Measurements from ENCODE around the gene STK31.
"Not testable (repeated sequence)": the region's sequence is repeated elsewhere in the genome, so short reads cannot be mapped to it uniquely, and the experiment has no call there.

STK31 gene

GRCh38 chr7:23721456-23721855 is 11.4 kb downstream of the STK31 start:
- H3K36me3 ChIP-seq (ENCODE audit: low read depth) = no peaks in the 10 kb centered on the region
- ATAC-seq (ENCODE audit: low read depth) (no peak), DNase-seq (ENCODE audit: low spot score) (no peak)
- TF ChIP-seq CTCF (IDR thresholded peaks at IDR 0.05; ENCODE audit: poor library complexity, severe bottlenecking) = no peak
- H3K27ac ChIP-seq (ENCODE audit: poor library complexity, severe bottlenecking) = no peak overlapping the region
- H3K9me3 ChIP-seq (ENCODE audit: severe bottlenecking) = no peaks in the 10 kb centered on the region
- no peaks in the 10 kb centered on the region for H3K27me3 ChIP-seq (ENCODE audit: insufficient read depth, poor library complexity, severe bottlenecking)
- no peaks in the 10 kb centered on the region for H3K4me1 ChIP-seq (ENCODE audit: insufficient read depth, poor library complexity, severe bottlenecking)
- no peak overlapping the region for H3K4me3 ChIP-seq (ENCODE audit: severe bottlenecking)

GRCh38 chr7:23722587-23723216 is 12.7 kb downstream of the STK31 start:
- not testable (repeated sequence) for H3K27me3 ChIP-seq (ENCODE audit: insufficient read depth, poor library complexity, severe bottlenecking); H3K4me1 ChIP-seq (ENCODE audit: insufficient read depth, poor library complexity, severe bottlenecking); H3K9me3 ChIP-seq (ENCODE audit: severe bottlenecking); H3K36me3 ChIP-seq (ENCODE audit: low read depth); DNase-seq (ENCODE audit: low spot score); H3K4me3 ChIP-seq (ENCODE audit: severe bottlenecking); ATAC-seq (ENCODE audit: low read depth); H3K27ac ChIP-seq (ENCODE audit: poor library complexity, severe bottlenecking)

DNA sequence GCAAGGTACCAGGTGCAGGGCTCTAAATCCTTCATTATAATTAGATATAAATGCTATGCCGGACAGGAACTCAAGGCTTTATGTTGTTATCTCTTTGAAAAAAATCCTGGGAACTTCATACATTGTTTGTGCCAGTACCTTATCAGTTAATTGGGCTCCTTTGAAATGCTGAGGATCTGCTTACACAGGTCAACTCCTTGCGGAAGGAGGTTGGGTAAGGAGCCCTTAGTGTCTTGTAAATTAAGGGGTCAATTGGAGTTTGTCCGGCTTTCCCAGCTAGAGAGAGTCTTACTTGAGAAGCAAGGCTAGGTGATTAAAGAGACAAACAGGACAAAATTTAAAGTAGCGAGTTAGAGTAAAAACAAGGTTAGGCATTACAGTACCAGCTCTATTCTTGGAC is 14.1 kb downstream of the STK31 start:
- not testable (repeated sequence) for H3K36me3 ChIP-seq (ENCODE audit: low read depth)

DNA sequence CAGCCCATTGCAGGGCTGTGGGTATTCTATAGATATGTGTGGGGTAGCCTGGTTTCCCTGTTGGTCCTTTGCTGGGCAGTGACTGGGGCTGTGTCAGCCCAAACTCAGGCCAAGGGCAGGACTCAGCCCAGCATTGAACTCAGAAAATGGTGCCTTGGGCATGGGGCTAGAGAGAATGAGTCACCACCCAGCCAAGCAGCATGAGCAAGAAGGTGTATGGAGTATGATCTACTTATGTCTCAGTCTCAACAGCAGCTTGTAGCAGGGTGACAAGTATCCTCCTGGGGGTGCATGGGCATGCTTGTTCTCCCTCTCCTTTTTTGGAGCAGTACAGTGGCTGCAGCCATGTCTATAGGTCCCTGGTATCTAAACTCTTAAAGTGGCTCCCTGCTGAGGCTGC is 32.0 kb downstream of the STK31 start:
- Histone ChIP-seq H3K4me3 (ENCODE audit: severe bottlenecking) (no peak overlapping the region), H3K27ac (ENCODE audit: poor library complexity, severe bottlenecking) (no peak overlapping the region), H3K9me3 (ENCODE audit: severe bottlenecking) (peaks cover 6% of the 10 kb centered on the region), H3K27me3 (ENCODE audit: insufficient read depth, poor library complexity, severe bottlenecking) (no peaks in the 10 kb centered on the region), H3K36me3 (ENCODE audit: low read depth) (no peaks in the 10 kb centered on the region), H3K4me1 (ENCODE audit: insufficient read depth, poor library complexity, severe bottlenecking) (no peaks in the 10 kb centered on the region)
- no peak for ATAC-seq (ENCODE audit: low read depth)
- no peak for DNase-seq (ENCODE audit: low spot score)
- no peak for TF ChIP-seq CTCF (IDR thresholded peaks at IDR 0.05; ENCODE audit: poor library complexity, severe bottlenecking)

More for the DNA sequence above, 14.1 kb downstream of the STK31 start:
- H3K27ac ChIP-seq (ENCODE audit: poor library complexity, severe bottlenecking); H3K4me1 ChIP-seq (ENCODE audit: insufficient read depth, poor library complexity, severe bottlenecking); DNase-seq (ENCODE audit: low spot score); H3K9me3 ChIP-seq (ENCODE audit: severe bottlenecking); H3K4me3 ChIP-seq (ENCODE audit: severe bottlenecking); ATAC-seq (ENCODE audit: low read depth); H3K27me3 ChIP-seq (ENCODE audit: insufficient read depth, poor library complexity, severe bottlenecking): not testable (repeated sequence)

DNA sequence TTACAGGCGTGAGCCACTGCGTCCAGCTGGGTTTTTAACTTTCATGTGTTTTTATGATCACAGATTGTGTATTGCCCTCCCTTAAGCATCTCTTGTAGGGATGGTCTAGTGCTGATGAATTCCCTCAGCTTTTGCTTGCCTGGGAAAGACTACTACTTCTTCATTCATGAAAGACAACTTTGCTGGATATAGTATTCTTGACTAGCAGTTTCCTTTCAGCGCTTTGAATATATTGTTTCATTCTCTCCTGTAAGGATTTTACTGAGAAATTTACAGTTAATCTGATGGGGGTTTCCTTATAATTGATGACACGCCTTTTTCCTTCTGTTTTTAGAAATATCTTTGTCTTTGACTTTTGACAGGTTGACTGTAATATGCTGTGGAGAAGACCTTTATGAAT is 33.2 kb downstream of the STK31 start:
- Histone ChIP-seq H3K27me3 (ENCODE audit: insufficient read depth, poor library complexity, severe bottlenecking) (no peaks in the 10 kb centered on the region), H3K4me1 (ENCODE audit: insufficient read depth, poor library complexity, severe bottlenecking) (no peaks in the 10 kb centered on the region), H3K27ac (ENCODE audit: poor library complexity, severe bottlenecking) (no peak overlapping the region), H3K36me3 (ENCODE audit: low read depth) (no peaks in the 10 kb centered on the region), H3K9me3 (ENCODE audit: severe bottlenecking) (peaks cover 6% of the 10 kb centered on the region), H3K4me3 (ENCODE audit: severe bottlenecking) (no peak overlapping the region)
- ATAC-seq (ENCODE audit: low read depth) (no peak), DNase-seq (ENCODE audit: low spot score) (no peak)
- no peak for TF ChIP-seq CTCF (IDR thresholded peaks at IDR 0.05; ENCODE audit: poor library complexity, severe bottlenecking)

DNA sequence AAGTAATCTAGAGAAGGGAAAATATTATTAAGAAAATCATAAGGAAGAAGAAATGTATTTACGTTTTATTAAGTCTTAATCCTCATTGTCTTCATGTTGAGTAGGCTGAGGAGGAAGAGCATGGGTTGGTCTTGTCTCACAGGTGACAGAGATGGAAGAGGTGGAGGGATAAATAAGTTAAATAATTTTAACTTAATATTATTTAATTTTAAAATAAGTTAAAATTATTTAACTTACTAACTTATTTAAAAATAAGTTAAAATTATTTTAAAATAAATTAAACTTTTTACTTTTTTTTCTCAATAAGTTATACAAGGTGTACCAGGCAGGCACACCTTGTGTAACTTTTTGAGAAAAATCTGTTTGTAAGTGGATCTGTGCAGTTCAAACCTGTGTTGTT is 36.6 kb downstream of the STK31 start:
- Histone ChIP-seq H3K36me3 (ENCODE audit: low read depth) (no peaks in the 10 kb centered on the region), H3K4me1 (ENCODE audit: insufficient read depth, poor library complexity, severe bottlenecking) (no peaks in the 10 kb centered on the region), H3K9me3 (ENCODE audit: severe bottlenecking) (peaks cover 6% of the 10 kb centered on the region), H3K27me3 (ENCODE audit: insufficient read depth, poor library complexity, severe bottlenecking) (peaks cover 9% of the 10 kb centered on the region), H3K4me3 (ENCODE audit: severe bottlenecking) (no peak overlapping the region), H3K27ac (ENCODE audit: poor library complexity, severe bottlenecking) (no peak overlapping the region)
- no peak for ATAC-seq (ENCODE audit: low read depth)
- DNase-seq (ENCODE audit: low spot score) = no peak
- no peak for TF ChIP-seq CTCF (IDR thresholded peaks at IDR 0.05; ENCODE audit: poor library complexity, severe bottlenecking)

All from RWPE2 (cell line).